GM21723 (cell line): ENCODE measurements around the gene OR5AK2.
"Not testable (repeated sequence)": the region's sequence is repeated elsewhere in the genome, so short reads cannot be mapped to it uniquely, and the experiment has no call there.

Experiments used
- ATAC-seq: cut with Tn5 transposase; IDR thresholded peaks from one replicate; pipeline ENCODE4 v1.9.1; 2021; ENCODE audit warnings: mild to moderate bottlenecking, moderate library complexity; ENCODE audit not compliant: unreplicated experiment

OR5AK2 gene

GRCh38 chr11:56988614-56989013, at the start of gene OR5AK2:
TSS of gene OR5AK2 (plus strand) at chr11:56988914. CDS start at chr11:56988914, 0 bp downstream.
- ATAC-seq: no peak

- not testable (repeated sequence) for ATAC-seq
These were observed 43.2 kb upstream of the OR5AK2 start for GRCh38 chr11:56945526-56945925.

GRCh38 chr11:56948991-56949515, 39.7 kb upstream of the OR5AK2 start:
- ATAC-seq: no peak

- ATAC-seq: no peak
These were observed 38.2 kb upstream of the OR5AK2 start for GRCh38 chr11:56950510-56950909.

GRCh38 chr11:56953907-56954306, 34.8 kb upstream of the OR5AK2 start:
- ATAC-seq: not testable (repeated sequence)

- no peak for ATAC-seq
These were observed 27.1 kb upstream of the OR5AK2 start for GRCh38 chr11:56961609-56962008.

GRCh38 chr11:56967726-56968125, 21.0 kb upstream of the OR5AK2 start:
- no peak for ATAC-seq

- no peak for ATAC-seq
These were observed 20.2 kb upstream of the OR5AK2 start for GRCh38 chr11:56968524-56968923.

- ATAC-seq: no peak
These were observed 11.4 kb upstream of the OR5AK2 start for GRCh38 chr11:56977314-56977713.

- no peak for ATAC-seq
These were observed 2.0 kb downstream of the OR5AK2 start for GRCh38 chr11:56990702-56991101.

- ATAC-seq: no peak
These were observed 5.8 kb downstream of the OR5AK2 start for GRCh38 chr11:56994532-56994931.

GRCh38 chr11:57001674-57002401, 13.1 kb downstream of the OR5AK2 start:
- no peak for ATAC-seq

GRCh38 chr11:57008373-57008772, 19.7 kb downstream of the OR5AK2 start:
- no peak for ATAC-seq

GRCh38 chr11:57015679-57016078, 27.0 kb downstream of the OR5AK2 start:
- no peak for ATAC-seq

GRCh38 chr11:57031556-57031955, 42.8 kb downstream of the OR5AK2 start:
- ATAC-seq: no peak
